HepG2 (cell line): Measurements from ENCODE around the gene PARVB. TPM values are rescaled to one million over a fixed set of nuclear protein-coding genes. Genes with fewer than 3 reads are reported as not detected.

Experiments
- ATAC-seq: fragments of 200-7000 bp; cut with Tn5 transposase; 3 replicates; pipeline ENCODE4 v1.9.1; 2020; ENCODE audit warnings: mild to moderate bottlenecking, moderate library complexity
- BruUV-seq: library from RNA; stranded (reverse); fragments of 400-500 nt; replicated peaks from 2 replicates; lab custom pipeline; 2021; lab: Mats Ljungman, UMichigan
- CTCF ChIA-PET: fragments of 300-600 bp; formaldehyde crosslinking; extraction: SDS; loops from one replicate; lab custom pipeline; 2021; ENCODE audit warnings: low total read pairs, inconsistent platforms, low intra/inter-chr PET ratio; lab: Yijun Ruan, JAX
- POLR2A ChIA-PET: fragments of 350-600 bp; sonication (Branson Sonifier 250); formaldehyde crosslinking; loops from one replicate; lab custom pipeline; 2020; ENCODE audit warnings: antibody characterized with exemption, inconsistent platforms; lab: Yijun Ruan, JAX
- DNase-seq: peaks from one replicate; pipeline ENCODE4 v3.0.0-alpha.2; 2015; ENCODE audit warnings: low spot score
- FAIRE-seq: peaks from 3 replicates; lab custom pipeline; 2011; peaks lifted over from hg19 to GRCh38; lab: Jason Lieb, UNC
- H2AFZ ChIP-seq: one replicate; pipeline ENCODE4 v1.6.1; 2011; ENCODE audit warnings: low read length, inconsistent platforms
- H3K27ac ChIP-seq: fragments of 300-600 bp; 3 replicates; pipeline ENCODE4 v1.8.0; 2011; ENCODE audit warnings: mixed run types, mild to moderate bottlenecking, mixed read lengths, low read length, inconsistent platforms; ENCODE audit not compliant: insufficient read depth; ENCODE audit errors: extremely low read length
- H3K27me3 ChIP-seq, 2 experiments: fragments of 200-600 bp in 1 of 2; 2 replicates in 1 of 2; 3 replicates in 1 of 2; pipeline versions ENCODE4 v1.6.0 to v1.8.0; 2011; ENCODE audit warnings: low read length in 2 of 2, mild to moderate bottlenecking in 2 of 2, moderate library complexity in 2 of 2, inconsistent platforms in 1 of 2; ENCODE audit not compliant: insufficient read depth in 2 of 2, control insufficient read depth in 1 of 2
- H3K36me3 ChIP-seq, 2 experiments: fragments of 200-600 bp in 1 of 2; replicated peaks in 1 of 2; 2 replicates in 1 of 2; 3 replicates in 1 of 2; pipeline versions ENCODE4 v1.5.1 to v1.8.0; 2011; ENCODE audit warnings: low read length in 2 of 2, inconsistent platforms in 1 of 2; ENCODE audit not compliant: insufficient read depth in 2 of 2, control insufficient read depth in 1 of 2
- H3K4me1 ChIP-seq: 2 replicates; pipeline ENCODE4 v1.5.1; 2012; ENCODE audit warnings: low read length, inconsistent platforms; ENCODE audit not compliant: insufficient read depth
- H3K4me2 ChIP-seq: 2 replicates; pipeline ENCODE4 v1.6.0; 2011; ENCODE audit warnings: low read depth, low read length, inconsistent platforms
- H3K4me3 ChIP-seq, 3 experiments: fragments of 200-600 bp in 1 of 3; sonication (generic), shearing (Covaris generic) in 1 of 3; replicated peaks in 1 of 3; 2 replicates each; pipeline ENCODE4 v1.5.1; 2011 to 2016; ENCODE audit warnings: low read length in 3 of 3, inconsistent platforms in 2 of 3, low read depth in 2 of 3, mild to moderate bottlenecking in 2 of 3, control low read depth in 1 of 3, mixed read lengths in 1 of 3; ENCODE audit not compliant: insufficient read depth in 1 of 3
- H3K79me2 ChIP-seq: one replicate; pipeline ENCODE4 v1.6.1; 2011; ENCODE audit warnings: low read length, inconsistent platforms; ENCODE audit not compliant: insufficient read depth
- H3K9ac ChIP-seq: 2 replicates; pipeline ENCODE4 v1.6.0; 2011; ENCODE audit warnings: mild to moderate bottlenecking, low read depth, low read length, inconsistent platforms; ENCODE audit not compliant: insufficient read depth
- H3K9me3 ChIP-seq: 2 replicates; pipeline ENCODE4 v1.5.1; 2012; ENCODE audit warnings: mild to moderate bottlenecking, low read length
- H4K20me1 ChIP-seq: 2 replicates; pipeline ENCODE4 v1.6.0; 2011; ENCODE audit warnings: inconsistent platforms, mild to moderate bottlenecking, low read length, moderate library complexity; ENCODE audit not compliant: insufficient read depth
- EP300 ChIP-seq, 3 experiments: sonication (generic) in 1 of 3; formaldehyde crosslinking in 1 of 3; IDR thresholded peaks; 2 replicates each; pipeline versions ENCODE4 v1.5.1 to v1.6.1; 2011 to 2020; ENCODE audit warnings: low read depth in 2 of 3, low read length in 2 of 3, borderline replicate concordance in 1 of 3, improper control_type of control experiment in 1 of 3, mild to moderate bottlenecking in 1 of 3, missing genetic modification reagents in 1 of 3, moderate library complexity in 1 of 3
- ETV6 ChIP-seq: sonication (generic); formaldehyde crosslinking; conservative IDR thresholded peaks from 2 replicates; pipeline ENCODE4 v1.4.0; 2020; ENCODE audit warnings: missing genetic modification reagents
- GPN1 ChIP-seq: sonication (generic); formaldehyde crosslinking; IDR thresholded peaks from 2 replicates; pipeline ENCODE4 v1.5.1; 2020; ENCODE audit warnings: missing genetic modification reagents, borderline replicate concordance
- JUNB ChIP-seq: sonication (generic); formaldehyde crosslinking; IDR thresholded peaks from 2 replicates; pipeline ENCODE4 v1.8.0; 2022; ENCODE audit warnings: missing genetic modification reagents, mild to moderate bottlenecking, borderline replicate concordance
- MAZ ChIP-seq, 2 experiments: sonication (generic) in 1 of 2; formaldehyde crosslinking in 1 of 2; IDR thresholded peaks; 2 replicates each; pipeline versions ENCODE4 v1.5.0 to v1.6.1; 2012 to 2020; ENCODE audit warnings: low read depth in 2 of 2, mild to moderate bottlenecking in 2 of 2, borderline replicate concordance in 1 of 2, improper control_type of control experiment in 1 of 2, low read length in 1 of 2, missing genetic modification reagents in 1 of 2, moderate library complexity in 1 of 2
- RARA ChIP-seq: IDR thresholded peaks from 2 replicates; pipeline ENCODE4 v1.6.1; 2016; ENCODE audit warnings: missing genetic modification reagents, missing compliant biosample characterization
- ZBTB20 ChIP-seq: sonication (generic); formaldehyde crosslinking; IDR thresholded peaks from 2 replicates; pipeline ENCODE4 v1.8.1; 2023; ENCODE audit warnings: missing genetic modification reagents, low read depth, mild to moderate bottlenecking, borderline replicate concordance
- WGBS: methylation state at CpG from one replicate; pipeline ENCODE4 v1.1.6; 2017; ENCODE audit warnings: low lambda C conversion rate; 5-methylcytosine and 5-hydroxymethylcytosine counted together
- in situ Hi-C: cut with HindIII; loops from 2 replicates; pipeline ENCODE4 v1.10.0; 2017; ENCODE audit warnings: low pct_unique_long_range_greater_than_20kb; ENCODE audit not compliant: extremely low pct_ligation_motif_present
- intact Hi-C: fragments of 100-400 bp; cut with micrococcal nuclease; formaldehyde crosslinking; loops from one replicate; pipeline ENCODE4 v1.10.0; 2022; ENCODE audit not compliant: unreplicated experiment
- polyA plus RNA-seq, 8 experiments: library from polyadenylated mRNA; depleted of rRNA in 3 of 8; stranded (reverse) in 7 of 8; unstranded in 1 of 8; fragments of >200 nt; fragmentation: Illumina TruSeq in 4 of 8; extraction: Trizol in 4 of 8; gene quantifications; 2 replicates each; pipeline versions ENCODE4 v1.2.1 to v1.2.3, GENCODE V29; 2011 to 2016; ENCODE audit warnings: low read depth in 4 of 8, missing spikeins in 1 of 8, mixed read lengths in 1 of 8; ENCODE audit not compliant: insufficient read depth in 1 of 8
- total RNA-seq, 5 experiments: library from RNA; depleted of rRNA; stranded (reverse); fragments of >200 nt; fragmentation: Illumina TruSeq; extraction: Trizol; gene quantifications; 2 replicates each; pipeline ENCODE4 v1.2.3, GENCODE V29; 2016; ENCODE audit warnings: low read depth in 1 of 5
- TF ChIP-seq, protein P1 (sequence below): sonication (generic); formaldehyde crosslinking; IDR thresholded peaks from 2 replicates; pipeline ENCODE4 v1.8.1; 2023; ENCODE audit warnings: mild to moderate bottlenecking, missing genetic modification reagents

Gene PARVB
- total and polyA plus RNA-seq, 2 of the 13 experiments (the other 11 are each of a cell fraction or from before 2014, with no cell fraction given): 0.11 to 0.15 TPM

- TF ChIP-seq GPN1: no peak
- no peak for TF ChIP-seq RARA (CRISPR knock-in tag)
- TF ChIP-seq ZBTB20: no peak
- TF ChIP-seq, protein P1, sequence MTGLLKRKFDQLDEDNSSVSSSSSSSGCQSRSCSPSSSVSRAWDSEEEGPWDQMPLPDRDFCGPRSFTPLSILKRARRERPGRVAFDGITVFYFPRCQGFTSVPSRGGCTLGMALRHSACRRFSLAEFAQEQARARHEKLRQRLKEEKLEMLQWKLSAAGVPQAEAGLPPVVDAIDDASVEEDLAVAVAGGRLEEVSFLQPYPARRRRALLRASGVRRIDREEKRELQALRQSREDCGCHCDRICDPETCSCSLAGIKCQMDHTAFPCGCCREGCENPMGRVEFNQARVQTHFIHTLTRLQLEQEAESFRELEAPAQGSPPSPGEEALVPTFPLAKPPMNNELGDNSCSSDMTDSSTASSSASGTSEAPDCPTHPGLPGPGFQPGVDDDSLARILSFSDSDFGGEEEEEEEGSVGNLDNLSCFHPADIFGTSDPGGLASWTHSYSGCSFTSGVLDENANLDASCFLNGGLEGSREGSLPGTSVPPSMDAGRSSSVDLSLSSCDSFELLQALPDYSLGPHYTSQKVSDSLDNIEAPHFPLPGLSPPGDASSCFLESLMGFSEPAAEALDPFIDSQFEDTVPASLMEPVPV (CRISPR knock-in tag): no peak
- no peak for TF ChIP-seq MAZ (IDR thresholded peaks at IDR 0.05; ENCODE audit: borderline replicate concordance, low read depth, low read length)
- TF ChIP-seq MAZ (CRISPR knock-in tag; IDR thresholded peaks at IDR 0.05; ENCODE audit: low read depth): no peak
- no peak for TF ChIP-seq ETV6 (CRISPR knock-in tag)
- TF ChIP-seq EP300 (IDR thresholded peaks at IDR 0.05; ENCODE audit: low read depth in 2 of 2, low read length in 2 of 2): no peak
- no peak for TF ChIP-seq EP300 (CRISPR knock-in tag; IDR thresholded peaks at IDR 0.05; ENCODE audit: borderline replicate concordance)
- TF ChIP-seq JUNB (CRISPR knock-in tag): no peak
- ChIA-PET CTCF (no interaction called here), POLR2A (no interaction called here)
- Histone ChIP-seq H3K27ac (no peak overlapping the region), H4K20me1 (peaks cover 4% of the 10 kb centered on the region; the same call in 1 of the 2 replicates), H3K9ac (no peak overlapping the region), H3K4me3 (no peak overlapping the region), H2AFZ (no peak overlapping the region), H3K4me1 (peaks cover 7% of the 10 kb centered on the region), H3K9me3 (no peaks in the 10 kb centered on the region), H3K36me3 (peaks cover 36 to 81% of the 10 kb centered on the region in 2 experiments), H3K4me2 (no peak overlapping the region), H3K27me3 (no peaks in the 10 kb centered on the region), H3K79me2 (no peaks in the 10 kb centered on the region)
- intact Hi-C loops (no loop called here), in situ Hi-C loops (loop anchor here (5.0 kb wide), 1 partner anchor 636 kb away; no protein-coding TSS in a partner anchor)
- ATAC-seq: no peak
- FAIRE-seq: no peak
- DNase-seq: no peak
- no TSS peak for BruUV-seq
- WGBS: 99% methylated on average over 11 of the region's 11 CpGs
These were observed 32.6 kb upstream of the PARVB start for GRCh38 chr22:43991316-43992020.
